ENCODE results near the gene NIN.

Gene NIN

GRCh38 chr14:50756300-50756699, 74.7 kb downstream of the NIN start:
- no peak for DNase-seq

GRCh38 chr14:50750323-50750722, 80.6 kb downstream of the NIN start:
- DNase-seq, result no peak

GRCh38 chr14:50745401-50746058, 85.4 kb downstream of the NIN start:
- DNase-seq, result no peak

- DNase-seq, result no peak
Observed at GRCh38 chr14:50744231-50744630, 86.7 kb downstream of the NIN start.

GRCh38 chr14:50741567-50741966, 89.4 kb downstream of the NIN start:
- no peak for DNase-seq

GRCh38 chr14:50740856-50741255, 90.1 kb downstream of the NIN start:
- no peak for DNase-seq

- DNase-seq, result no peak
Observed at GRCh38 chr14:50739186-50739585, 91.8 kb downstream of the NIN start.

- DNase-seq, result no peak
Observed at GRCh38 chr14:50736932-50737419, 94.0 kb downstream of the NIN start.

GRCh38 chr14:50734950-50735695, 95.8 kb downstream of the NIN start:
- no peak for DNase-seq

- DNase-seq, result no peak
Observed at GRCh38 chr14:50733494-50733893, 97.5 kb downstream of the NIN start.

GRCh38 chr14:50728836-50729235, 102.1 kb downstream of the NIN start:
- DNase-seq, result no peak

GRCh38 chr14:50726372-50727107, 104.4 kb downstream of the NIN start:
- no peak for DNase-seq

- DNase-seq, result no peak
Observed at GRCh38 chr14:50725761-50726160, 105.2 kb downstream of the NIN start.

GRCh38 chr14:50719911-50720759, 110.8 kb downstream of the NIN start:
- DNase-seq, result no peak

GRCh38 chr14:50718949-50719348, 112.0 kb downstream of the NIN start:
- DNase-seq, result no peak

GRCh38 chr14:50717811-50718210, 113.2 kb downstream of the NIN start:
- DNase-seq, result no peak

- DNase-seq, result no peak
Observed at GRCh38 chr14:50714450-50715073, 116.4 kb downstream of the NIN start.

- no peak for DNase-seq
Observed at GRCh38 chr14:50711043-50711442, 119.9 kb downstream of the NIN start.

GRCh38 chr14:50705026-50705593, 125.9 kb downstream of the NIN start:
- no peak for DNase-seq

- no peak for DNase-seq
Observed at GRCh38 chr14:50704454-50705010, 126.4 kb downstream of the NIN start.

GRCh38 chr14:50697659-50698290, 133.2 kb downstream of the NIN start:
- DNase-seq, result no peak
